Stimulated activated CD4-positive, alpha-beta T cell treated with anti-CD3 and anti-CD28 coated beads, Interleukin-1b, Interleukin-23, amount 100 ng/mL, for 48 hours (primary cell): ENCODE measurements around the gene ATP1B1.
A peak's percentile ranks its signal among the peaks of the same experiment; 100 is the strongest.

Source experiments
- DNase-seq: peaks from one replicate; pipeline ENCODE4 v3.0.0-alpha.2; 2020

ATP1B1 gene

DNA sequence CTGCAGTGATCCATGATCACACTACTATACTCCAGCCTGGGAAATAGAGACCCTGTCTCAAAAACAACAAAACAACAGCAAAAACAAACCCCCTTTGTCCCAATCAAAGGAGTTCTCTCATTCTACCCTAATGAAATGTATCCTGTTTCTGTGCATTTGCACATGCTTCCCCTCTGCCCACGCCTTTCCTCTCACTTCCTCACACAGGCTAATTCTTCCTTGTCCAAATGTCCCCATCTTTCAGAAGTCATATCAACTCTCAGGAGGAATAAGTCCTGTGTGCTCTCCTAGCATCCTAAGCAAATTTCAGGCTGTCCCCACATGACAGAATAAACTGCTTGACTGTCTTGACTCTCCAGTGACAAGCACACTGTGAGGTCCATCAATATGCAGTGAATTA, 8.1 kb upstream of the ATP1B1 start:
- DNase-seq: no peak

DNA sequence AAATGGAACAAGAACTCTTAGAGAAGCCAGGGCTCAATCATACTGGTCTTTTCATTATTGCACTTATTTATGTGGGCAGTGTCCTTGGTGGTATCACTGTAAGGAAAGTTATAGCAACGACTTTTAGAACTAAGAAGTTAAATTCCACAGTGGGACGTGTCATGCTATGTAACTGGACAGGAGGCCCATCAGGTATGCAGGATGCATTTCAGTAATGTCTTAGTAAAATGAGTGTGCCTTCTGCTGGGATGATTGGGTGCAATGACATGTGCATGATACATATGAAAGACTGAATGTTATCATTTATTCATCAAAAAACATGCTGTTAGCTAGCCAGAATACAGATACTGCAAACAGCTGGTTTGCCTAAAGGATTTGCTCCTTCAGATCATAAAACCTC, 6.9 kb upstream of the ATP1B1 start:
- no peak for DNase-seq

DNA sequence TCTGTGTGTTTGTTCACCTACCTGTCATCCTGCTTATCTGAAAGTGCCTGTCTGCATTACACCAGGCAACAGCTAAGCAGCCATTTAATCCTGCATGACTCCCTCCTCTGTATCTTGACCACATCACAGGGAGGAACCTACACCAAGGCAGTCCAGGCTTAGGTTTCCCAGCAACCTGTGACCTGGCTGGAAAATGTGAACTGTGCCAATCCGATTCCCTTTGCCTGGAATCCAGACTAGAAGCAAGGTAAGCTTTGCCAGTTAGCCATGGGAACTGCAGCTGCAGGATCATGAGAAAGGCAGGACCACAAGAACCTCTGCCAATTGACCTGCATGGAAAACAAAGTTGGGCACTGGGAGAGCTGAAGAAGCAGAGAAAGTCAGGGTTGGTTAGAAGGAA, 6.3 kb upstream of the ATP1B1 start:
- DNase-seq: no peak

DNA sequence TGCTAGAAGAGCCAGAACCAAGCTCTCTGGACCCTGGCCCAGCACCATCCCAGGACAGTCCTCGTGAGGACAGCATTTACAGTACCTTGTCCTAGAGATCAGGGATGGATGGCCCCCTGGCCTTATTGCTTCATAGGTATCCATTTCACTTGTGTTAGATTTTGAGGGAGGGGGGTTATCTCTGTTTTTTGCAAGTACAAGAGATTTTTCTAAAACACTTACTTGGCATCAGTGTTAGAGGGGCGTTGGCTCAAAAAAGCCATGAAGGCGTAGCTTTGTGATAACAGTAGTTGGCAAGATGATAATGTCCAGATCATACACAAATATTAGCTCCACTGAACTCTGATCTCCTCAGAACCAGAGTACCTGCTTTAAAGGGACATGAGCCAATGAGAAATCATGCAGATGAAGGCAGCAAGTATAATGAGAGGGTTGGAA, 5.8 kb upstream of the ATP1B1 start:
- DNase-seq: no peak

DNA sequence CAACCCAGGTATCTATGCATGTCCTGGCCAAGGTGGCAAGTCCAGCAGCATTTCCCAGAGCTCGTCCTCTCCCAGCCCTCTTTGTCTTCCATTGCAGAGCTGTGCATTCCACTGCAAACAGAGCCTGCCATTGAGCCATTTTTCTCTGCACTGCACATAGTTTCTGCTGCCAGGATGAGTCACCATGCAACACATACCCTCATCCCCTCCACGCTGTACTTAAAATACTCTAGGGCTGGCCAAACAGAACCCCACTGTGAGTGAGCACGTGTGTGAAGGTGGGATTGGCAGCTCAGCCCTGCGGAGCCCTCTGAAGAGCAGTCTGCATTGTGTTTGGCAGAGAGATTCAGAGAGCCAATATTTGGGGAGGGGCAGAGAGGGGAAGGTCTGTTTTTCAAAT, 3.9 kb upstream of the ATP1B1 start:
- DNase-seq: no peak

DNA sequence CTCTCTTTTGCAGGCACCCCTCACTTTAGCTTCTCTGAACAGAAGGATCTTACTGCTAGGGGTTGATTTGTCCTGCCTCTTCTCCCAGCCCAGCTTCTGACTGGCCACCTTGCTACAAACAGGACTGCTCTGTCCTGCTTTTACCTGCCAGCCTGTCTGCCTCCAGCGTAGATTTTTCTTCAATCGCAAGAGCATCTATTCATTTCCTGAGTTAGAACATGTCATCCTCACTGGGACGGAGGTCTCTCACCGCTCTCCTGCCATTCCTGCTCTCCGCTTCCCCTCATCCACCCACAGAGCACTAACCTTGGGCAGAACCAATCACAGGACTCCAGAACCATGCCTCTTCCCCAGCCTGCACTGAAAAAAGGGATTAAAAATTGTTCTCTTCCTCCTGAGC, 3.5 kb upstream of the ATP1B1 start:
- DNase-seq: no peak

DNA sequence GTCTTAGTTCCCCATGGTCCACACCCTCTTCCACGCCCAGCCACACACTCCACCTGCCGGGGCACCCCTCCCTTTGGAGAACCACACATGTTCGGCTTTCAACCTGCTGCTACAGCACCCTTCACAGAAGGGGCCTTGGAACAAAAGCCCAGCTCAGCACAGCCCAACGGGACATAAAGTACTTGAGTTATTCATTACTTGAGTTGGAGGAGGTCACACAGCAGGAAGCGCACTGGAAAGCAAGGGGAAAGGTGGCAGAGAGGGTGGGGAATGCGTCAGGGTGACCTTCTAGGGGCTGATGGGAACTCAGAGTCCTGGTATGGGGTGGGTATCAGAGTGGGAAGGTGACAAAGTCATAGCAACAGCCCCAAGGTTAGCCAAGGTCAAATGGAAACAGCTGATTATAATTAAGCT, 3.0 kb upstream of the ATP1B1 start:
- no peak for DNase-seq

DNA sequence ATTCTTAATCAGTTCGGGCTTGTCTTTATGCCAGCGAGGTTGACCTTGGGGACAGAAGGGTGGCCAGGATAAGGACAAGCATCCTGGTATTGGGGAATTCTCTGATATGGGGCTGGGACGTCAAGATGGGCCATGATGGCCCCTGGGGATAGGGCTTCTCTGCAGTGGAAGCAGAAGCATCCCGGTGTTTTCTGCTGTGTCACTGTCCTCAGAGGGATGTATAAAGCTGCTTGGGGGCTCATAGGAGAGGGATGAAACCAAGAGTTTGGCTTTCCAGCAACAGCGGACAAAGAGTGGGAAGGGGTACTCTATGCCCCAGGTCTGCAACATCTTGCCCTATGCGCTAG, 1.4 kb upstream of the ATP1B1 start:
- no peak for DNase-seq

DNA sequence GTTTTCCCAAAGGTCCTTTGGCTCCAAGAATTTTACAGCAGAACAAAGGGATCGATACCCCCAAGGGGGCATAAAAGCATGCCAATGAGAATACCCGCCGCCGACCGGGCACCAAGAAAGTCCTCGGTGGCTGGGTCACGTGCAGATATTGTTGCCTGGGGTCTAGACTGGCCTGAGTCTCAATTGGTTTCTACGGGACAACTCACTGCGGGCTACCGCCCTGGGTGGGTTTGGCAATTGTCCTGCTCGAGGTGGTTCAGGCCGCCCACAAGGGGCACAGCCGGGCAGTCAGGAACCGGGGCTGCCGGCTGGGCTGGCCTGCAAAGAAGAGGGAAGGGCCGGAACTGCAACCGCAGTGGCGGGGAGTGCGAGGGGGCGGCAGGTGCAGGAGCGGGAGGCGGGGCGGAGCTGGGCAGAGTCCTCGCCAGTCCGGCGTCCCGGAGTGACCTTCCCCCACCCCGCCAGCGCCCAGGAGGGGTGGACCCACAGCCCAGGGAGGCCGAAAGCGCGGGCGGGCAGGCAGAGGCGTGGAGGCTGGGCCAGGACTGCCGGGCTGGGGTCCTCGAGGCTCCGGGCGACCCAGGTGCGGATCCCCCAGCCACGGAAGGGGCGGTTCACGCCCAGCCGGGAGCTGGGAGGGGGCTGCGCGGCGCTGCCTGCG, 926 bp upstream of the ATP1B1 start:
- DNase-seq: no peak

DNA sequence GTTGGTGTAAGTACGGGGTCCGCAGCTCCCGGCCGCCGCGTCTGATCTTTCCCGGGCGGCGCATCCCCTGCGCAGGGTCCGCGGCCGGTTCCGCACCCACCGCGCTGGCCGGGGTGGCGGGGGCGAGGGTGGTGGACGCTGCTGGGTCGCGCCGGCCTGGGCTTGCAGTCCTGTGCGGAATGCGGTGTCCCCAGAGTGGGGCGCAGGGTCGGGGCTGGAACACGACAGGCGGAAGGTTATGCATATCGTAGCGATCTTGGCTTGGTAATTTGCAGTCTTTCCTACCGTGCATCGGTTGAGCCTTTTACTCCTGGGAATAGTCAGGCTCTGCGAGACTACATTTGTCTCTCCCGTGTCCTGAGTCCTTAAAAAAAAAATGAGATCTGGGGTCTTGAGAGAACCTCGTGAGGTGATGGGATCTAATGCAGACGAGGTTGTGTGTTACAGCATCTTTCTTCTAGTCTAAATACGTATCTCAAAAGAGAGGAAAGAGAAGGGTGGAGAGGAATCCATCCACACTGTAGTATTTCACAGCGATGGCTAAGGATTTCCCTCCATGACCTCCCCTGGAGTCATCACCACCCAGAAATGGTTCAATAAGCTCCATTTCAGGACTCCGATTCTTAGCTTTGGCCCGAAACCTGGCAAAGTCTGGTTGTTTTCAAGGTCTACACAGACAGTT, 572 bp downstream of the ATP1B1 start:
- DNase-seq: no peak

DNA sequence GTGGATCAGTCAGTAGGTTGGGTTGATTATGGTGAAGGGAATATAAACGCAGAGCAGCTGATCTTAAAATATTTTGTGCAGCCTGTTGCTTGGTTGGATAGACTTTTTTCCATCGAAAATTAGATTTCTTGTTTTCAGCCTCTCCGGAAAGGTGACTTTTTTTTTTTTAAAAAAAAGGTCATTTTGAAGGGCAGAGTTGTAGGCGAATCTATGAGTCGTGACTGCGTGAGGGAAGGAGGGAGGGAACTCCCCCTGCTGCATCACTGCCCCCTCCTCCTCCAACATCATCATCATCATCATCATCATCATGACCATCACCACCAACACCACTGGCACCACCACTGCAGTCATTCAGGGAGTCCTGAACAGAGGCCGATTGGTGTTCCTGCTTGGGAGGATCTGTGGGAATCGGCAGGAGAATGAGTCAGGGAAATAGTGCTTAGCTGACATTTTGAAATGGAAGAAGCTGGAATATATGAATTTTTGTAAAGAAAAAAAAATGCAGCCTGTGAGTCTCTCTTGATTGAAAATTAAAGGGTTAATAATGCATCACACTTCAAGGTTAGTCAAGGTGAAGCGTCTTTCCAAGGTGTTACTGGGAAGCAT, 1.2 kb downstream of the ATP1B1 start:
- peak; percentile 44 for DNase-seq

DNA sequence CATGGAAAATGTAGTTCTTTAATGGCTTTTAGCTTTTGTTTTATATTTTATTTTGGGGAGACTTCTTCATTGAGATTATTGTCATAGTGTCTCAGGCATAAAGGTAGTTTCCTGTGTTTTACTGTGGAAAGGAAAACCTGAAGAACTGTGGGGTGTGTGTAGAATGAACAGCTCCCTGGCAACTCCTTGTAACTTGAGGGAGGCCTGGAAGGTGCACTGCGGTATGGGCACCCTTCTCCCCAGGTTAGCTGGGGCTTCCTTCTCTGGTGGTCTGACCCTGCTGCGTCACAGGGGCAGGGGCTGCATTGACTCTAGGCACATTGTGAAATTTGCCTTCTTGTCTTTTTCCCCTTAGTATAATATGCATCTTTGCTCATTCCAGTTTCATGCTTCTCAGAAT, 1.7 kb downstream of the ATP1B1 start:
- no peak for DNase-seq

DNA sequence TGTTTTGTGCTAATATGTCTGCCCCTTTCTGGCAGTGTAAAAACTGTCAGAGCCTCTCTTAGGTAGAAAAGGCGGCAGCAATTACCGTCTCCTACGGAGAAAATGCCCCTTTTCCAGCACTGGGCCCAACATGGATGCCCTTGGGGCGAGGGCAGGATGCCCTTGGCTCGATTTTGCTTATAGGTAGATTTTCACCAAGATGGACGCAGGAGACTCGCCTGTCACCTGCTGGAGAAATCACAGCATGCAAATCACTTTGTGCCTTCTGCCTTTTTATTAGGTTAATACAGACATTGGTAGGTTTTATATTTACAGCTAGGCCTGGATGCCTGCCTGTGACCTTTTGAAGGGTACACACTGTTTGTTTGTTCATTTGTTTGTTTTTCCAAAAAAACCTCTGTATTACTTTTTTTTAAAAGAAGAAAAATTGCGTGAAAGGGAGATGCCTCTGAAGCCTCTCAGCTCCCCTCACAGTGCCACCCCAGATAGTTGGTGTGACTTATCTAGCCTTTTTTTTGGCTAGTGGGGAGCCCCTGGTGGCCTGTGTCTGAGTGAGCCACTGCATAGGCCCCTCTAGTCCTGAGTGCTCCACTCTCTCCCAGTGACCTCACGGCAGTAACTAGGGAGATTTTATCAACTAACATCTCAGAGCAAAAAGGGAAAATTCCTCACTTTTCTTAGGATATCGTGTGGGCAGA, 2.5 kb downstream of the ATP1B1 start:
- no peak for DNase-seq

DNA sequence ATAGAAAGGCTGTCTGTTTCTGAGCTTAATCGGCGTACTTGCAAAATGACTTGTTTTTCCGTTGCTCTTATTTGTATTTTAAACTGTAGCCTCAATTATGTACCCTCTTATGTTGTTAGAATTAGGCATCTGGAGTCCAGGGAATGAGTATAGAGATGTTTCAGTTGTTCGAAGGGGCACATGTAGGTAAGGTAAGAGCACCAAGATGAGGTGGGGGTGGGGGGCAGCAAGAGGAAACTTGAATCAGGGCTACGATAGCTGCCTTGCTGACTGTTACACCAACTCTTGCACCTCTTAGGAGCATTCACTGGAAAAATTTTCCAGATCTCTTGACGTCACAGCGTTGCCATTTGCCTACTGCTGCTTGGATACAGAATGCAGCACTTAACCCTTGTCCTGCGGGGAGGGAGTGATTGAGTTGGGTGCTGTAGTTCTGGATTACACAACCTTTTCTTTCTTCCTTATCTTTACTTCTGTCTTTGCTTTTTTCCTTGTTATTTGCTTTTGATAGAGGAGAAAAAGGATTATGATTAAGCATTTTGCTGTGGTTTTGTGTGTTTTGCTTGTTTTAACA, 3.2 kb downstream of the ATP1B1 start:
- DNase-seq: no peak

DNA sequence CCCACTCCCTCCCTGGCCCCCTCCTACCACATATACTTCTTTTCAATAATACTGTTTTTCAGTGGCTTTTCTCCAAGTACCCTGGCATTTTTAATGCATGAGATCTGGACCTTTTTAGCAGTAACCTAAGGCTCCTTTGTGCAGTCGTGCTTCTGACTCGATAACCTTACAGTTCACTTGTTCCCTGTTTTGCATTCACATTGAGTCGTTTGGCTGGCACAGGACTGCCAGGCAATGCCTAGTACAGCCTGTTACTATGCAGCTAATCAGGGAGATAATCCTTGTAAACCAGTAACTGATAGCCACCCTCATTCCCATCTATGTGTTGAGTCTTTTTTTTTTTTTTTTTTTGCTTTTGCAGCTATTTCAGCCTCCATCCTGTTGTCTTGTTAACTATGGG, 3.7 kb downstream of the ATP1B1 start:
- no peak for DNase-seq

DNA sequence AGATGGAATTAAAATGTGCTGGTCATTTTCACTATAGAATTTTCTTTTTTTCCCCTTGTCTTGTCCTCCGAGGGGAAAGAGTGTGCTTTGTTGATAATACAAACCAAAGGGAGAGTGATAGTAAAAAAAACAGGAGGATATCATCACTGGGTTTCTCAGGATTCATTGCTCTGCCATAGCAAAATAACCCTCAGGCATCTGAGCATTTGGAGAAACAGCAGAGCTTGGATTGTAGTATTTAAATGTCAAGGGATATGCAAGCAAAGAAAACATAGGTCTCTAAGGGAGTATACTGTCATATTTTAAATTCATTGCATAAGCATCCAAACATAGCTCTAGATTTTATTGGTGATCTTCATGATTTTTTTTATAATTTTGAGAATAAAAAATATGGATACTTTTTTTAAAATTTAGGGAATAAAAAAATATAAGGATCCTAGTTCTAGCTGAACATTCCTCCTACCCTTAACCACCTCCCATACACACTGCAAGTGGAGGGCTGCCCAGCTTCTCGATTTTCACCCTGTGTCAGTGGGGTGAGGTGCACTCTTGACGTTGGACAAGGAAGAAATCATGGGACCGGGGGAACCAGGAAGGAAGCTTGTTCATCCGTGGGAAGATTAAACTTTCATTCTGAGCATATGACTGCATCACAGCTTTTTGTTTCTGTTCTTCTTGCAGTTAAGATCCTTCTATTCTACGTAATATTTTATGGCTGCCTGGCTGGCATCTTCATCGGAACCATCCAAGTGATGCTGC, 4.4 kb downstream of the ATP1B1 start:
- DNase-seq: no peak

DNA sequence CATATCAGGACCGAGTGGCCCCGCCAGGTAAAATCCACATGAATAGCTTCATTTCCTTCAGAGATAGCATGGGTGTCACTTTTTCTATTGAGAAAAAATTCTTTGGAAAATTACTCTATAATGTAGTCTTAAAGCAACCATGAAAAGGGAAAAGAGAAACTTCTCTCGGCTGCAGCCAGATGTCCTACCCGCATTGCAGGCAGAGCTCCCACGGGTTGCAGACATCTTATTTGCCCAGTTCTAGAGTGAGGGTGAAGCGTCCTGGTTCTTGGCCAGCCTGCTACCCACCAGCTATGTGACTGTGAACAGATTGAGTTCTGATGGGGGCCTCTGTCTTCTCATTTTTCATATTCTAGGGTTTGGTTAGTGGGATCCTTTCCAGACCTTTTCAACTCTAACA, 5.0 kb downstream of the ATP1B1 start:
- no peak for DNase-seq

DNA sequence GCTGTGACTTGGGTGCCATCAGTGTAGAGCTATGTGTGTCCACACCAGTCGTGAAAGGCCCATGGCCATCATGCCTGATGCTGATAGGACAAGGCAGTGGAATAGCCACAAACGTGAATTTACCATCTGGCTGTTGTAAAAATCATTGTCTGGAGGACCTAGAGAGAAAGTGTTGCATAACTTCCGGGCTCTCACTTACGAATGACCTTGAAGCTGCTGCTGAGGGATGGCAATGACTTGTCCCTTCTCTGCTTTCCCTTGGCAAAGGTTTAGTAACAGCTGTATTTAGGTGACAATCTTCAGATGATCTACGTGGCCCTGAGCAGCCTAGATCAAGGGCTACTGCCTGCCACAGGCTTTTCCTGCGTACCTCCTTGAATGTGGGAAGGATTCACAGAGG, 5.8 kb downstream of the ATP1B1 start:
- no peak for DNase-seq

DNA sequence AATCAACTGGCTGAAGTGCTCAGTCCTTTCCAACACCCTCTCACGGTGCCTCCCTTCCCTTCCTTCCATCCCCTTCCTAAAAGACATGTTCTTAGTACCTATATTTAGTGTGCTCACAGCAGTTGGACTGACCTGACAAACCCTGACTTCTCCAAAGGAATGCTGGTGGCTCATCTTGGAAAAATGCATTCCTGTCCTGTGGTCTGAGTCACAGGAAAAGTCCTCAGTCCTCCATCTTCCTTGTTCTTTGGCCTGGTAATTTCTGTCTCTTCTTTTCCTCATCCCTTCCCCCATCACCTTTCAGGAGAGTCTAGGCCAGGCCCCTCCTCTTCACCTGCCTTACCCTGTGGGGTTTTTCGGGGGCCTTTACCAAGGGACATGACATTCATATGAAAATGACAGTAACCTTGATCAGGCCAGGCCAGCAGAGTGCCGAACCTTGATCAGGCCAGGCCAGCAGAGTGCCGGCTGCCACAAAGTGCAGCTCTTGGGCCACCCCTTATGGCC, 7.2 kb downstream of the ATP1B1 start:
- DNase-seq: no peak

DNA sequence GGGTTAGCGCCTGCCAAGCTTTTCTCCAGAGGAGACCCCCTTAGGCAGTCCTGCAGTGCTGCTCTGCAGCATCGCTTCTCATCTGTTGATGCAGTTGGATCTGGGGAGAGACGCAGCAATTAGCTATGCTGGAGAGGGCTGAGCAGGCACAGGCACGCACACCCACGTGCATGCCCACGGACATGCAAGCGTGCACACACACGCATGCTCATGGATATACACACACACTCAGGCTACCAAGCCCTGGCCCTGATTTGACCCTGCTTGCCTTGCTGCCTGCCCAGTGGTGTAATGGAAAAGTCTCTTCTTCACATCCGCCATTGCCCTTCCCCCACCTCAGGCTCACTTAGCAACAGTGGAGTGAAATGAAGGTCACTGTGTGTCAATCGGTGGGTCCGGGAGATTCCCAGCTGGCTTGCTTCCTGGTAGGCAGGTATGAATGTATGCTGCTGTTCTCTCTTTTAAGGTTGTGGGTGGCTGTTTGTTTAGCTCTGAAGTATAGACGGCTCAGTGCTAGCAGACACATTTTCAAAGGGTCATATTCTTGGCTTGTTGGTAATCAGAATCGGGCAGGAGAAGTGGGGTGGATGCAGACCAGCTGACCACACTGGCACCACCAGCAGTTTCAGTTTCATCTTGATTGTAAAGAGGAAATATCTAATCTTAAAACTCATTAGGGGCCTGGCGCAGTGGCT, 9.5 kb downstream of the ATP1B1 start:
- DNase-seq: peak; percentile 40

DNA sequence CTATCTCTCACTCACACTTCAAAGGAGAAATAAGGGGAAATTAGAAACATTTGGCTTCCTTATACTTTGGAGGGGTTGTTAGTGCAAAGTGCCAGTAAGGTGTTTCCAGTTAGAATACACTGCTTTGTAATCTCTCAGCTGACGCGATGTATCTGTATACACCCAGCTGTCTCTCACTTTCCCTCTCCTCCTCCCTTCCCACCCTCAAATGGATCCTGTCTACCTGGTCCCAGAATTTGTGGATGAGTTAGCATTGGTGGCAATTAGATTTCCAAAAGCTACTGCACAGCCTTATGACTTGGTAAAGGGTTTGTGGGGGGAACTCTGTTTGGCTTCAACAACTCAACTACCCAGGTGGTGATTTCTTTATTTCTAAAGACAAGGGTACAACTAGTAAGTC, 10.5 kb downstream of the ATP1B1 start:
- no peak for DNase-seq

DNA sequence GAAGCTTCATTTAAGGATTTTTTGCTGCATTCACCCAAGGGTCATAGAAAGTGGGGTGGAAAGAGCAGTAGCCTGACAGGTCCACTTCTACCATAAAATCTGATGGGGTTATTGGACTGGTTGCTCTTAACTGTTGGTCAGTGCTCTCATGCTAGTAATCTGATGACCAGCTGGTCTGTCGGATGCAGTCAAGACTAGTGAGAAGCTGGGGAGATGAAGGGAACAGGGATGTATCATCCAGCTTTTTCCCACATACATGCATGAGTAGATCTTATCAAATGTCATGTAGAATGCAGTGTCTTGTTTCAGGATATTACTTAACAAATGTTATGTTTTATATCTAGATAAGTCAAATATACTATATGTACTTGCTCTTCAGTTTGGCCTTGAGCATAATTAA, 11.1 kb downstream of the ATP1B1 start:
- DNase-seq: no peak
